ENCODE data around the gene PEX11G. TPM values are rescaled to one million over a fixed set of nuclear protein-coding genes. Genes with fewer than 3 reads are reported as not detected.

PEX11G gene
- total and polyA plus RNA-seq, 10 of the 15 experiments (the other 5 are each of a cell fraction or from before 2014, with no cell fraction given), result 0.05 to 1.8 (median 0.73) TPM; not detected in 1

- in situ Hi-C loops (cut with MboI), result no loop called here
- ChIA-PET SMC1A (ENCODE audit: uncharacterized antibody, unreplicated experiment) (no interaction called here), POLR2A (no interaction called here), CTCF (no interaction called here), RAD21 (ENCODE audit: unreplicated experiment) (no interaction called here)
- ATAC-seq (no peak), DNase-seq (ENCODE audit: low read depth, low spot score) (no peak), FAIRE-seq (no peak)
- Histone ChIP-seq H2AFZ (ENCODE audit: control insufficient read depth, low read depth, low read length) (no peak overlapping the region), H3K4me3 (no peak overlapping the region), H3K36me3 (ENCODE audit: control insufficient read depth in 2 of 2, insufficient read depth in 2 of 2, low read length in 1 of 2) (no peaks in the 10 kb centered on the region), H3K4me2 (ENCODE audit: control insufficient read depth, insufficient read depth) (no peak overlapping the region), H3K9ac (ENCODE audit: control insufficient read depth, insufficient read depth, low read length) (no peak overlapping the region), H3K9me3 (replicated peaks; ENCODE audit: control insufficient read depth, insufficient read depth, low read length) (no peaks in the 10 kb centered on the region), H3K27ac (ENCODE audit: control insufficient read depth, insufficient read depth) (no peak overlapping the region), H3K79me2 (ENCODE audit: control insufficient read depth, insufficient read depth, low read length) (no peaks in the 10 kb centered on the region), H3K27me3 (replicated peaks in 1 of 2; ENCODE audit: control insufficient read depth in 2 of 2, insufficient read depth in 2 of 2, low read length in 1 of 2) (no peaks in the 10 kb centered on the region), H3K4me1 (ENCODE audit: control insufficient read depth, insufficient read depth, low read length) (no peaks in the 10 kb centered on the region; the same call in 1 of the 2 replicates), H4K20me1 (ENCODE audit: control insufficient read depth, insufficient read depth) (no peaks in the 10 kb centered on the region)
- TF ChIP-seq GATAD2B (conservative IDR thresholded peaks at IDR 0.05; ENCODE audit: low read depth), result no peak
- TF ChIP-seq TAF1 (IDR thresholded peaks at IDR 0.05; ENCODE audit: borderline replicate concordance, low read depth, low read length), result no peak
- no peak for TF ChIP-seq STAT1 (conservative IDR thresholded peaks at IDR 0.05)
- no peak for TF ChIP-seq REST (IDR thresholded peaks at IDR 0.05; ENCODE audit: low read depth, low read length)
- no peak for TF ChIP-seq SIN3A (IDR thresholded peaks at IDR 0.05; ENCODE audit: low read depth, low read length)
- no peak for TF ChIP-seq ETV6 (conservative IDR thresholded peaks at IDR 0.05 in 1 of 2, IDR thresholded peaks at IDR 0.05 in 1 of 2; ENCODE audit: borderline replicate concordance in 1 of 2, low read depth in 1 of 2)
- TF ChIP-seq MYB (IDR thresholded peaks at IDR 0.05; ENCODE audit: borderline replicate concordance, low read depth, low read length), result no peak
- no peak for TF ChIP-seq EZH2 (IDR thresholded peaks at IDR 0.05; ENCODE audit: borderline replicate concordance, control insufficient read depth, low read depth, low read length)
- TF ChIP-seq HDAC6 (IDR thresholded peaks at IDR 0.05; ENCODE audit: unreplicated experiment), result no peak
- no peak for TF ChIP-seq SPI1 (IDR thresholded peaks at IDR 0.05; ENCODE audit: borderline replicate concordance, insufficient read depth, low read depth, low read length)
- TF ChIP-seq CTCF (IDR thresholded peaks at IDR 0.05 in 2 of 3, conservative IDR thresholded peaks at IDR 0.05 in 1 of 3; ENCODE audit: control insufficient read depth in 2 of 3, extremely low read depth in 1 of 3, insufficient read depth in 1 of 3, low read depth in 3 of 3, low read length in 3 of 3), result no peak
- WGBS (ENCODE audit: insufficient coverage, insufficient replicate concordance, low lambda C conversion rate, missing lambda C conversion rate), result 52% methylated on average over 11 of the region's 11 CpGs
- no TSS peak for BruUV-seq (replicated peaks)
- intact Hi-C loops (cut with micrococcal nuclease; ENCODE audit: unreplicated experiment), result no loop called here
These were observed 3.7 kb upstream of the PEX11G start for GRCh38 chr19:7492558-7492957.

Measured in GM12878 (cell line).